DMS153 treated with DMSO at 0.1 percent for 48 hours (cell line): ENCODE results near the gene ANKRD10.

Experiments used
- DNase-seq: peaks from one replicate; lab custom pipeline; 2025; ENCODE audit not compliant: unreplicated experiment; lab: John Stamatoyannopoulos, UW

ANKRD10 gene

DNA sequence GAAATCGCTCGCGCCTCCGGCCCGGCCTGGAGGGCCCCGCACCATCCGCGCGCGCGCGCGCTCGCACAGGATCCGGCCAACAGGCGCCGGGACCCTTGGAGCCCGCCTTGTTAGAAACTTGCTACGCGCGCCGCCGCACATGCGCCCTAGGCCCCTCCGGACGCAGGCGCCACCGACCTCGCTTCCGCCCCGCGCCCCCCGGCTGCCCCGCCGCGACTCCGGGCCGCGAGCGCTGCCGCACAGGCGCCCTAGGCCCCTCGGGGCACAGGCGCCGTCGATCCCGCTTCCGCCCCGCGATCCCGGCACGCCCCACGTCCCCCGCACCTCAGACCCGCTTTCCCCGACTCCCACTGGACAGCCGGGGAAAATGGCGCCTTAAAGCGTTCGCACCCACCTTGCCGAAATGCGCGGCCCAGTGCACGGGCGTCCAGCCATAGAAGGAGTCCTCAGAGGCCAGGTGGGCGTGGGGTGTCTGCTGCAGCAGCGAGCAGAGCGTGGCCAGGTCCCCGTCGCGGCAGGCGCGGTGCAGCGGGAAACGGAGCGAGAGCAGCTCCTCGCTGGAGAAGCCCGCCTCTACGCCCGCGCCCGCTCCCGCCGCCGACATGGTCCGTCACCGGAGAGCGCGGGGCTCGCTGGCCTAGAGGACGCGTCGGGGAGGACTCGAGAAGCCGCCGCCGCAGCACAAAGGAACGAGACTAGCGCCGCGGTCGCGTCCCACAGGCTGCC, 375 bp downstream of the ANKRD10 start:
- DNase-seq = peak; percentile 57

GRCh38 chr13:110914081-110914330, 863 bp downstream of the ANKRD10 start:
- no peak for DNase-seq

- no peak for DNase-seq
These were observed 1.4 kb downstream of the ANKRD10 start for GRCh38 chr13:110913322-110914080.

- DNase-seq = no peak
These were observed 2.2 kb downstream of the ANKRD10 start for GRCh38 chr13:110912651-110913051.

GRCh38 chr13:110911880-110912279, 3.0 kb downstream of the ANKRD10 start:
- no peak for DNase-seq

DNA sequence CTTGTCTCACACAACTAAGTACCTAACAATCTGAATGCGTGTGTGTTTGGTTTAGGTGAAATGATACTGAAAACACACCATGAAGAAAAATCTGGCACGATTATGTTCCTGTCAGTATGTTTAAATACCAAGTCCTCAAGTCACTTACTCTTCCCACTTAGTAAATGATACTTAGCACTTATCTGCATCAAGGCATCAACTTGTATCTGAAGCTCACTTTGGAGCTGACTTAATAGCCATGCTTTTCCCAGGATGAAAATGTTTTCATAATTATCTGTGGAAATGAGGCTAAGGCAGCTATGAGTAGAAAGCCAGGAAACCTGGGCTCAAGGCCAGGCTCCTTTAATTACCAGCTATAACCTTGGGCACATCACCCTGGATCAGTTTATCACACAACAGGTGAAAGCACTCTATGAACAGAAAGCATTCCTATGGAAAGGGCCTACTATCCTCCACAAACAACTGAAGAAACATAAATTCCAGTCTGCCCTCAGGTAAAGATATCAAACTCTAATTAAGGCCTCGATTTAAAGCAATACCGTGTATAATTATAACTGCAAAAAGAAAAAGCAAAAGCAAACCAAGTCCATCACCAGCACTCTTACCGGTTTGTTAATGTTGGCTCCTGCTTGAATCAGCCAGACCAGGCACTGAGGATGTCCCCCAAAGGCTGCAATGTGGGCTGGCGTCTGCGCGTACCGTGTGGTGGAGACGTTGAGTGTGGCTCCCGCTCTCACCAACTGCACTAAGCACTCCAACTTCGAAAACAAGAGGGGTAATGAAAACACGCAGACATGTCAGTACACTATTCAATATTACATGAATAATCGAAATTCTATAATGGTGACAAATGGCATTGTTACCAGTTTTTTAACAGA, 4.6 kb downstream of the ANKRD10 start:
- no peak for DNase-seq

DNA sequence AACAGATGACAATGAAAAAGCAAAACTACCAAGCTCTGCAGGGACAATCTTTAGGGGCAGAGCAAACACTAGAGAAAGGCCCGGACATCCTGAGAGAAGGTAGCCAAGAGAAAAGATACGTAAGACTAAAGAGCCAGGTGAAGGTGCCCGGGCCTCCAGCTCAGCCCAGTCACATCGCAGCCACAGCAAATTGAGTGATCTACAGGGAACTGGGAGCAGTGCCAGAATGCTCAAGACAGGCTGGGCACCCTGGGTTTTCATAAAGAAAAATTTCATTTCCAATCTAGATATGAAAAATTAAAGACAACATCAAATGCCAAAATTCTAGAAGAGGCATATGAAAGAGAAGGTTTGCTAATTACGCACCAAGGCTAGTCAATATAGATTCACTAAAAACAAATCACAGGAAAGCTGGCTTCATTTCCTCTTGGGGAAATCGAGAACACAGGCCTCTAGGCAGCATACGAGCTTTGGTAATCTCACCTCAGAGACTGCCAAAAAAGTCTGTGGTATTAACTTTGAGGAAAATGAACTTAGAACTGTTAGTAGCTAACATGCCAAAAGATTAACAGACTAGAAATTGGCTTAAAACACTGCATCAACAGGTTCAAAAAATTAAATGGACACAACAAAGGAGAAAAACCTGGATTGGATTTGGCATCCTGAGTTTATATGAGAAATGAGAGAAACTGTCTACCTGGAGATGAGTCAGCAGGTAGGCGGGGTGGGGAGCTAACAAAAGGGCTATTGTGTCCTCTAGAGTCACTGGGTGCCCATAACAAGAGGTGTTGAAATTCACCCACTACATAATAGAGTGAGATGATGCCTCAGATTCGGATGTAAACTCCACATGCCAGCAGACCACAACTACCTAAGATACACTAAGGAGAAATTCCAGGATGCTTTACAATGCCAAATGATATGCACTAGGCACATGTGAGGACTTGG, 6.6 kb downstream of the ANKRD10 start:
- DNase-seq = peak; percentile 21

DNA sequence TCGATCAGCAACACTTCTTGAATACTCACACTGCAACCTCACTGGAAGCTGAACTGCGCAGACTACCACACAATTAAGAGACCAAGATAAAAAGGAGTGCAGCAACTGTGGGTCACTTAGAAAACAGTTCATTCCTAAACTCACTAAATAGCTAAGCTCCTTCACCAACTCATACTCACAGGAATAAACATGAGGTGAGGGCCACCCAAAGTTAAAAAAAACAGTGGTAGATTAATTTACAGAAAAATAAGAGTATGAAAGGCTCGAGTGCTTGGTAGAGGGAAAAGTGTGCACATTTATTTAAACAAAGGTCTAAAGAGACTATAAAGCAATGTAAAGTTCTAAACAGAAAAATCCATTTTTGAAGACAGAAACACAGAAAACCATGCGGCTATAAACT, 7.6 kb downstream of the ANKRD10 start:
- no peak for DNase-seq

DNA sequence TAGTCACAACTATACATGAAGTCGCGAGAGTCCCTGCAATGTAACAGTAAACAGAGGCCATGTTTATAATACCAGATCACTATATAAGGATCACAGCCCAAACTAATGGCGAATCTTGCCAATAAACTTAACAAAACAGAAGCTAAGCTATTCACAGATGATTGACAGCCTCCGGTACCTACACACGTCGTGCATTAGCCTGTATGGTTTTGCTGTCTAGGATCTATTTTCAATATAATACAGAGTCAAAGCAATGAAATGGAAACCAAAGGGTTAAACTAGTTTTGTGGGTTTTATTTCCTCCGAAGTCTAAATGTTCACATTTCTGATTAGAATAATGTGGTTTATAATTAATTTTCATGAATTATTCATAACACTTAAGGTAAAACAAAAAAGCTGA, 10.1 kb downstream of the ANKRD10 start:
- no peak for DNase-seq

GRCh38 chr13:110902370-110902769, 12.5 kb downstream of the ANKRD10 start:
- no peak for DNase-seq

DNA sequence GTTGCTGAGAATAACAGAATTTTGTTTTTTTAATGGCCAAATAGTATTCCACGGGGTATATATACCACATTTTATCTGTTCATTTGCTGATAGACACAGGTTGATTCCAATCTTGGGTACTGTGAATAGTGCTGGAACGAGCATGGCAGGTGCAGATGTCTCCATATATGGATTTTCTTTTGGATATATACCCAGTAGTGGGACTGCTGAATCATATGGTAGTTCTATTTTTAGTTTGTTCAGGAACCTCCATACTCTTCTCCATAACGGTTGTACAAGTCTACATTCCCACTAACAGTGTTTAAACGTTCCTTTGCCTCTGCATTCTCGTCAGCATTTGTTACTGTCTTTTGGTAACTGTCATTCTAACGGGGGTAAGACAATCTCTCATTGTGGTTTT, 17.3 kb downstream of the ANKRD10 start:
- DNase-seq = no peak

- no peak for DNase-seq
These were observed 17.9 kb downstream of the ANKRD10 start for GRCh38 chr13:110897014-110897413.

GRCh38 chr13:110894086-110894485, 20.8 kb downstream of the ANKRD10 start:
- no peak for DNase-seq

DNA sequence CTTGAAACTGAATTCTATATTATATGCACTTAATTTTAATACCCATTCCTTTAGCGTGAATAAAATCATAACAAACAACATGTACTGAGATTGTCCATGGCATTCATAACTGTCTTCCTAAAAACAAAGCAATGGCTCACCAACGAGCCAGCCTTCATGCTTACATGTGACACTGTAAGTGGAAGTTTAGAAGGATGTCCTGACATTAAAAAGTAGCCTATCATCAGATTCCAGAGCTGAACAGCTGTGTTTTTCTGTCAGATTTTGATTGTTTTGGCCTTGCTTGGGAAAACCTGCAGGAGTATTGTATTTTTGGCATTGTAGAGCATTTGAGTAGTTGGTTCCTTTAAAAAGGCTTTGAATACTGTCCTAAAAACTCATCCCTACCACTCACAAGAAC, 21.3 kb downstream of the ANKRD10 start:
- no peak for DNase-seq

DNA sequence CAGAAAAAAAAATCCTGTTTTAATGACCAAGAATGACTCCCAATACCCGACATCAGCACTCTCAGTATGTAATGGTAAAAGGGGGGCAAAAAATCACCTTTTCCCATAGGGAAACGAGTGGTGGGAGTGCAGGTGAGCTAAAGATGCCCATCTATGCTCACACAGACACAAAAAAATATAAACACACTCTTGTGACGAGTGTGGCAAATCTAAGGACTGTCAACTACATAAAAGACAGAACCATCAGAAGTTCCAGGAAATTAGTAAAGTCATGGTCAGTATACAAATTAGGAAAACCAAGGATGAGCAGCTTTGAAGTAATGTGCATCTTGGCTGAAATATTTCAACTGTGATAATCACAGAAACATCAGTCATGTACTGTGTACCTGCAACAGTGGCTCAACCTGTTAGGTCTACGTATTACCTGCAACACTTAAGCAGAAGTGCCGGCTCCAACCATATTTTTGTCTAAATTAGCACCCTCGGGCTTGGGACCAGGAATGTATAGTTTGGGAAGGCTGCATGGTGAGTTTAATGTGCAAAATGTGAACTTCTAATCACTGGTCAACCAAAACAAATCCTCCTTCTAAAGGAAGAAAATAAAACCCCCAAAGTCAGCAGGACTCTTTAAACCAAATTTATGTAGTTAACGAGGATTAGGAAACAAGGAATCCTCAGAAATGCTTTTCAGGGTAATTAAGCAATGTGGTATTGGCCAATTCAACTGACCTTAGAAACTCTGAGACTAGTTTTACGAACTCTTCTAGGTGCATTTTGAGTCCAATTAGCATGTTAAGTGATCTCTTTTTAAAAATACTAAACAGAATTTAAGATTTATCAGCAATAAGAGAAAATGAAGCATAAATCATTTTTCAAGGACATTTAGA, 24.3 kb downstream of the ANKRD10 start:
- no peak for DNase-seq

DNA sequence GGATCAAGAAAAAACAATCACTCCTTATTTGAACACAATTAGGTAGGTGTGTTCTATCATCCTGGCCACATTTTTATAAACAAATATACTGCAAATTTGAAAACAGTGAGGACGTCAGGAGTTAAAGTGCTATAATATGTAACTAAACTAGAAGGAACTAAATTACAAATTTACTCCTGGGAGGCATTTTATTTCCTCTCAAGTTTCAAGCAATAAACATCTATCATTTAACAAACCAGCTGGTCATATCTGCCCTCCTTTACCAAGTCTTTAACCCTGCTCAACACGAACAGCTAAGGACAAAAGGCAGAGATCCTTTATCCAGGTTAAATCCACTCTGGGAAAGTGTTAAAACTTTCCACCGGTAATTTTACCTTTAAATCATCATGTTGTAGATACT, 26.5 kb downstream of the ANKRD10 start:
- no peak for DNase-seq

DNA sequence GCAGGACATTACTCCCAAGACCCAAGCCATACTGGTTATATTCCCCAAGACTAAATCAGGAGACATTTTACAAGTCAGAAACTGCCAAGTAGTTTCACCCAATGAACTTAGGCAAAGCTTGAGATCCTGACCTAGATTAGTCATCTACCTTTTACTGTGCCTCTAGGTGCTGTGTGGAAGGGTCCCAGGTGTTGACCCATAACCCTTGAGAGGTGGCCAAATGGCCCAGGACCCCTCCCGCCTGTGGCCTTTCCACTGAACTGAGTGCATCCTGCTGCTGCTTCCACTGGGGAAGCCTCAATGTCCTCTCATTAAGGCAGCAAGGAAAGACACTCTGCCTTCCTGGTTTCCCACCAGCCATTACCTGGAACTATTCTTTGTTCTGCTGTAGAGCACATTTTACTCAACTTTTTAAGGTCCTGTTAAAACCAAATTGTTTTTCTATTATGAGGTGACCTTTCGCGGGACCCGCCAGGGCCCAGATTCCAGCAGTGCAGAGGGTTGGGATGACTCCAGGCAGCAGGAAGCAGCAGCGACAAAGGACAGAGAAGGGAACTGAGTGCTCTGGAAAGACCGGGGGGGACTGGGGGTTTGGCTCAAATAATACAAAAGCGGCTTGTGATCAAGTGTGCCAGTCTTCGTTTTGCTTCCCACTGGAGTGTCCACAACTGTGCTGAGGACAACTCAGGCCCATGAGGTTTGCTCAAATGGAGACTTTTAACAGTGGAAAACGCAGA, 27.1 kb downstream of the ANKRD10 start:
- no peak for DNase-seq

DNA sequence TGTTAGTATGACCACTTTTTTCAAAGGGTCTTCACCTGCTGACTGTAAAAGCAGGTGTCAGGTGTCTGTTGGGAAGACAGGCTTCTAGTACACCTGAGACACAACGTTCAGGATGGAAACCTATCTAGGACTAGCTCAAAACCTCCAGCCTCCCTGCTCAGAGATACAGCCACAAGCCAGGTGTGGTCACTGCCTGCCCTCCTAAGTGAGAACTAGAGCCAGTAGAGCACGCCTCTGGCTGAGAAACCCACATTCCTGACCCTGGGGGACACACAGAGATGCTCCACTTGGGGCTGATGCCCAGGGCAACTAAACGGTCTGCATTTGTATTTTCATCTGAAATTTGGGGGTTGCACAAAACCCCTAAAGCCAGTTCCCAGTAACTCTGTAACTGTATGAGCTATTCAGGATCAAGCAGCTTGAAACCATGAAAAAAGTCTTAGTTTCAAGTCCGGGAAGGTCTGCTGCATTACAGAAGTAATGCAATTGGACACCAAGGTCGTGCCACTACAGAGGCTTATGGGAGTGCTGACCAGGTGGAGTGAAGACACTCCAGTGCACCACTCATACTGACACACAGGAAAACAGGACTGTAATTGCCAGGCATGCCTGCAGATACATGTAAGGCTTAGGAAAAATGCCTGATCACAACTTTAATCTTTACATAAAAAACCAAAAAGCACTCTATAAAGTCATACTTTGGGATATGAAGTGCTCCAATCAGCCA, 27.8 kb downstream of the ANKRD10 start:
- no peak for DNase-seq
